HG03469 (cell line): ENCODE measurements around the gene ACSF3.

Experiments
- ATAC-seq: cut with Tn5 transposase; IDR thresholded peaks from one replicate; pipeline ENCODE4 v1.9.1; 2021; ENCODE audit warnings: mild to moderate bottlenecking, moderate library complexity, moderate number of reproducible peaks; ENCODE audit not compliant: unreplicated experiment

ACSF3 gene

DNA sequence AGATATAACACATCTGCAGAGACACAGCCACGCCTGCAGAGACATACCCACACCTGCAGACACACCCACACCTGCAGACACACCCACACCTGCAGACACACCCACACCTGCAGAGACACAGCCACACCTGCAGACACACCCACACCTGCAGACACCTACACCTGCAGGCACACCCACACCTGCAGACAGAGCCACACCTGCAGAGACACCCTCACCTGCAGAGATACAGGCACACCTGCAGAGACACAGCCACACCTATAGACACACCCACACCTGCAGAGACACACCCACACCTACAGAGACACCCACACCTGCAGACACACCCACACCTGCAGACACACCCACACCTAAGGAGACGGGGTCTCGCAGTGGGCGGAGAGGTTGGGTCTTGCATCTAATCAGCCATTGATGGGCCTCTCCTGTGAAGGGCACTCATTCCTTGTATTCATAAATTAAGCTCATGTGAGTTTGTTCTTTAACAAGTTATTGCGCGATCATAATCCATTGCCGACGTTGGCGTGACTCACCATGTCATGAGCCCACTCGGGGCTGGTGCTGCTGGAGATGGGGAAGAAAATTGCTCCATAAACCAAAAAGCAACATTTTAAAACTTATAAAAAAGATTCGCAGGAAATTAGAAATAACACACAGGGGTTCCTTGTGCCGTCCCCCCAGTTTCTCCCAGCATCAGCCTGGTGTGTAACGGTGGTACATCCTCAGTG is 49.0 kb downstream of the ACSF3 start:
- ATAC-seq, result no peak

GRCh38 chr16:89143201-89143741 is 49.6 kb downstream of the ACSF3 start:
- ATAC-seq, result no peak

DNA sequence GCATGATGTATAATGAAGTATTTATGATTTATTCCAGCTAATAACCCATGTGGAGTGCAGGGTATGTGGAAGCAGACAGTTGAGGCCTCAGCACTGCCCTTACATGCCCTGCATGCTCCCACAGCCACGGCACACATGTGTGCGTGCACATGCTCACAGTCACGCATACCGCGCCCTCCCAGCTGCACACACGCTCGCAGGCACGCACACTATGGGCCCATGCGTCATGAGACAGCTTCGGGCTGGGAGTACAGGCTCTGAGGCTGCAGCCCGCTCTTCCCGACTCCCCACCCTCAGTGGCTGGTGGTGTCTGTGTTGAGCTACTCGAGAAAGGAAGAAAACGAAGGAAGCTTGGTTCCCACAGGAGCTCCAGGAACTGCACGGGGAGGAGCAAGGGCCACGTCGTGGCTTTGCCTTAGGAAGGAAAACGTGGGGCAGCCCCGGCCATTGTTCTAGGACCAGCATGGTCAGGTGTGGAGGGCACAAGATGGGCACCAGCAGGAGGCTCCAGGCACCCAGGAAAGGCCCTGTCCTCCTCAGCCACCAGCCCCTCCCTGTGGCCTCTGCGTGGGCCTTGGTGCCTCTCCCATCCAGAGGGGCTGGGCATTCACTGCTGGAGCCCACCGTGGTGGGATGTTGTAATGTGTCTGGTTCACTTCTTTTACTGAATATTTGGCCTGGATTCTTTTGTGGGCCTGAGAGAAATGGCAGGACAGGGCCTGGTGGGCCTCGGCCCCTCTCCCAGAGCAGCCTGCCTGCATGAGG is 50.4 kb downstream of the ACSF3 start:
- no peak for ATAC-seq

DNA sequence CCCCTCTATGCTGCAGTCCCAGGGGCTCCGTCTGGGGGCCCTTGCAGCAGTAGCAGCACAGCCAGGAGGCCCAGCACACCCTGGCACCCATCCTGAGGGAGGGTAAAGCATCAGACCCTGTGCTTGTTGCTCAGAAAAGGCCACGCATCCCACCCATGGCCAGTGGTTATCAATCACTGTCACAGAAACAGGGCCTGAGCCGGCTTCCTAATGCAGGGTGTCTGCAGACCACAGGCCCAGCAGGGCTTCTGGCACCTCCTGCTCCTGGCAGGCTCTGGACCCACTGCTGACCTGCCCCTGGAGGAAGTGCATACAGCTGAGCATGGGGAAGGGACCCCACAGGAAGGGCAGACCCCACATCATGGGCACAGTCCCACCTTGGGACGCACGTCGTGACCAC is 51.0 kb downstream of the ACSF3 start:
- no peak for ATAC-seq

DNA sequence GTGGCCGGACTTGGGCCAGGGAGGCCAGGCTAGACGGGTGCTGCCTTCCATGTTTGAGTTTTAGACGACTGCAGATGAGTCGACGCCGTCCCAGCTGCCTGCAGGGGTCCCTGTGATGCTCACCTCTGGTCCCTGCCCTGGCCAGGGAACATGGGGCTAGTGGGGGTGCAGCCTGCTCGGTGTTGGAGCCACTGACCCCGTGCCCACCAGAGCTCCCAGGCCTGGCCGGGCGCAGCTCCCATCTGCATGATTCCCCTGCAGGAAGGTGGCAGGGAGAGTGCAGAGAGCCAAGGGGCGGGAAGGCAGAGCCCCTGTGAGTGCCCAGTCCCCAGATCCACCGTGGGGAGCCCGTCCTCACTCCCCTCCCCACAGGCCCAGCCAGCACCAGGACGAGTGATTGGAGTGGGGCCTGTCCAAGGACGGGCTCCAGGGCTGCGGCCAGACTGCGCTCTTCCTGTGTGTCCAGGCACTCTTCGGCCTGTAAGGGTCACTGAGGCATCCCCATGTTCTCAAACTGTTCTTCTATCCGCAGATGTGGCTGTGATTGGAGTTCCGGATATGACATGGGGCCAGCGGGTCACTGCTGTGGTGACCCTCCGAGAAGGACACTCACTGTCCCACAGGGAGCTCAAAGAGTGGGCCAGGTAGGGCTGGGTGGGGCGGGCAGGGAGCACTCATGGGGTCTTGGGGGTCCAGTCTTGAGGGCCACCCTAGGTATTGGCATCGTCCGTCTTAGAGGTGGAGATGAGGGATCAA is 51.9 kb downstream of the ACSF3 start:
- ATAC-seq, result no peak

- ATAC-seq, result no peak
Measured at GRCh38 chr16:89146211-89147005, 52.8 kb downstream of the ACSF3 start.

GRCh38 chr16:89147085-89147817 is 53.6 kb downstream of the ACSF3 start:
- no peak for ATAC-seq

GRCh38 chr16:89149386-89149785 is 55.7 kb downstream of the ACSF3 start:
- no peak for ATAC-seq

DNA sequence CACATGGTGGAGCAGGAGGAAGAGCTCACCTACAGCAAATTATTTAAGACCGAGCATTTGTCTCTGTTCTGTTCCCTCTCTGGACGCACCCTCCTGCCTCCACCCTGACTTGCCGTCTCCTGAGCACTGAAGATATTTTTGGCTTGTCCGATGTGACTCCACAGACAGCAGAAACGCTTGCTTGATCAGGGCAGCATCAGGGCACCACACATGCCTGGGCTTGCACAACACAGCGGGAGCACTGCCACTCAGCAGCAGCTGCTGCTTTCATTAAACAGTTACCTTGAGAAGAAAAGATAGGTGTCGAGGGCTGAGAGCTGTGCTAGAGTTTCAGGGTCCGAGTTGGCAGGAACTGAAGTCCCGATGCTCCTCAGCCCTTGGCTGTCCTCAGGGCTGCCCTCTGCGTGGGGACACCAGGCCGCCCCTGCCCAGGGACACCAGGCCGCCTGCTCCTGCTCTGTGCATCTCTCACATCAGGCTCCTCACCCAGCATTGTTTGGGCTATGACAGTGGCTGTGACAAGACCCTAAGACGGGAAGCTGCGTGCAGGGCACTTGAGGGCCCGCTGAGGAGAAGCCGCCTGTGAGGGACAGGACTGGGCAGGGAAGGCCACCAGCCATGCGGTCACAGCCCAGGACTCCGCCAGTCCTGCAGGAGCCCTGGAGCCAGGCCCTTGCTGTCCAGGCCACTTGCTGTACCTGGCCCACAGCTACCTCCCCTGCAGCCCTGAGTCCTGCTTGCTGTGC is 56.6 kb downstream of the ACSF3 start:
- ATAC-seq, result no peak

DNA sequence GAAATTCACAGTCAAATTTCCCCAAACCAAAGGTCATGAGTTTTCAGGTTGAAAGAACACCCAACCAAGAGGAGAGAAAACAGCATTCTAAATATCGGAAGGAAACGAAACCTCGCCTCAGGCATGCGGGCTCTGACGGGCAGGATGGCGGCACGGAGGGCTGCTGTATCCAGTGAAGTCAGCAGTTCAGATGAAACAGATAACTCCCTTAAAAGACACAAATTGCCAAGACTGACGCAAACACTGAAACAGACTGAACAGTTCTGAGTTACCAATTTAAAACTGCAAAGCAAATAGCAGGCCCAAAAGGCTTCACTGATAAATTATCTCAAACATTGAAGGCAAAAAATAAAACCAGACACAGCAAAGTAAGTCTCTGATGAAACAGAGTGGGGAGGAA is 57.3 kb downstream of the ACSF3 start:
- ATAC-seq, result no peak

- ATAC-seq, result no peak
Measured at GRCh38 chr16:89152831-89153700, 59.4 kb downstream of the ACSF3 start.

DNA sequence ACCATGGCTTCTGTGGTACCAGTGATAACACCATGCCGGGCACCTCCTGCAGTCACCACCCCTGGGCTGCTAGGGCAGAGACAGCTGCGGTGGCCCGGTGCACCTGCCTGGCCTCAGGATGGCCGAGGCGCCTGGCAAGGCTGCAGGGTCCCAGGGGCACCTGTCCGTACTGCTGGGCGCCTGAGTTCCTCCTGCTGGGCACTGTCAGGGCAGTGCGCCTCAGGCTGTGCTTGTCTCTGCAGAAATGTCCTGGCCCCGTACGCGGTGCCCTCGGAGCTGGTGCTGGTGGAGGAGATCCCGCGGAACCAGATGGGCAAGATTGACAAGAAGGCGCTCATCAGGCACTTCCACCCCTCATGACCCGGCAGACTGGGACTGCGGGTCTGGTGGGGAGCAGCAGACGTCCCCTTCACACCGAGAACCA is 60.2 kb downstream of the ACSF3 start:
- ATAC-seq, result no peak

DNA sequence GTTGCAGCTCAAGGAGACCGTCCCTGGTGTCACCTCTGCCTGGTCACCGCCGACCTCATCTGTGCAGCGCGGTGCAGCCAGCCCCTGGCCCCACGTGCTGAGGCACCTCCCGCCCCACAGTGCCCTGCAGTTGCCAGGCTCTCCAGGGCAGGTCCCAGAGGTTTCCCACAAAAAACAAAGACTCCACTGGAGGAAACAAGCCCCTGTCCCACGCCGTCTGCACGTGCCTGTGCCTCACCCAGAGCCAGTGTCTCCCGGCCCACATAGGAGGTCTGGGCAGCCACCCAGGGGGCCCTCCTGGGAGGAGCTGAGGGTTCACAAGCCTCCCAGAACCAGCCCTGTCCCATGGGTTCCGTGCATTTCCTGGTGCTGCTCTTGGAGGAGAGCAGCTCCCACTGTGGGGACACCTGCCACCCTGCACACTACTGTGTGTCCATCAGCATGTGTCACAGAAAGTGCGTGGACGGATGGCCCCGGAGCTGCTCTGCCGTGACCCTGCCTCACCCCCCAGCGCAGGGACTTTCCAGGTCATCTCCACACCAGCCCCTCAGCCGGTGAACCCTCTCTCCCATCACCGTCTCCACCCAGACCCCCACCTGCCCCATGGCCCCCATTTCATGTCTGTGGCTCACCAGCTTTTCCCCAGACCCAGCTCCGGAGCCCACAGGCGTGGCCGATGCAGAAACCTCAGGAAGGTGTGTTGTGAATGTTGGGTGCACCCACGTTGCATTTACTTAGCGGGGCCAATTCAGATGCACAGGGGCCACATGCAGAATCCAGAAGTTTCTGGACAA is 60.9 kb downstream of the ACSF3 start:
- no peak for ATAC-seq

- no peak for ATAC-seq
Measured at GRCh38 chr16:89155184-89155679, 61.6 kb downstream of the ACSF3 start.

- no peak for ATAC-seq
Measured at GRCh38 chr16:89155851-89156739, 62.4 kb downstream of the ACSF3 start.
